A549 (cell line): ENCODE data around the gene NAGPA.

Experiments used
- CBX8 ChIP-seq: fragments of 200-600 bp; sonication (generic); IDR thresholded peaks from 2 replicates; pipeline ENCODE4 v1.6.1; 2016
- CHD4 ChIP-seq: fragments of 200-600 bp; sonication (generic); IDR thresholded peaks from 2 replicates; pipeline ENCODE4 v1.6.1; 2016; ENCODE audit warnings: antibody characterized with exemption, mild to moderate bottlenecking, borderline replicate concordance
- MYC ChIP-seq: IDR thresholded peaks from 2 replicates; pipeline ENCODE4 v1.6.1; 2012; ENCODE audit warnings: mild to moderate bottlenecking, inconsistent platforms, low read length, improper control_type of control experiment, borderline replicate concordance
- NFE2L2 ChIP-seq: fragments of 150-350 bp; conservative IDR thresholded peaks from 2 replicates; pipeline ENCODE4 v1.6.1; 2014; ENCODE audit warnings: low read length
- POLR2A ChIP-seq: IDR thresholded peaks from 2 replicates; pipeline ENCODE4 v1.6.1; 2012; ENCODE audit warnings: mild to moderate bottlenecking, low read length
- RAD21 ChIP-seq, 2 experiments: fragments of >200 bp in 1 of 2; sonication (Bioruptor Twin) in 1 of 2; formaldehyde crosslinking in 1 of 2; IDR thresholded peaks in 1 of 2; conservative IDR thresholded peaks in 1 of 2; 2 replicates in 1 of 2; 3 replicates in 1 of 2; pipeline ENCODE4 v1.6.1; 2012 to 2018; ENCODE audit warnings: inconsistent platforms in 1 of 2
- SMC3 ChIP-seq: fragments of >200 bp; sonication (Bioruptor Twin); formaldehyde crosslinking; IDR thresholded peaks from 3 replicates; pipeline ENCODE4 v1.6.1; 2018; ENCODE audit warnings: inconsistent platforms
- TF ChIP-seq, protein P1 (sequence below): fragments of >200 bp; sonication (Bioruptor Twin); formaldehyde crosslinking; IDR thresholded peaks from 3 replicates; pipeline ENCODE4 v1.5.1; 2016
- TF ChIP-seq, protein P2 (sequence below): fragments of 250-450 bp; sonication (Bioruptor Pico); IDR thresholded peaks from 2 replicates; pipeline ENCODE4 v1.5.0; 2021; ENCODE audit warnings: mild to moderate bottlenecking, moderate library complexity, borderline replicate concordance

DNA sequence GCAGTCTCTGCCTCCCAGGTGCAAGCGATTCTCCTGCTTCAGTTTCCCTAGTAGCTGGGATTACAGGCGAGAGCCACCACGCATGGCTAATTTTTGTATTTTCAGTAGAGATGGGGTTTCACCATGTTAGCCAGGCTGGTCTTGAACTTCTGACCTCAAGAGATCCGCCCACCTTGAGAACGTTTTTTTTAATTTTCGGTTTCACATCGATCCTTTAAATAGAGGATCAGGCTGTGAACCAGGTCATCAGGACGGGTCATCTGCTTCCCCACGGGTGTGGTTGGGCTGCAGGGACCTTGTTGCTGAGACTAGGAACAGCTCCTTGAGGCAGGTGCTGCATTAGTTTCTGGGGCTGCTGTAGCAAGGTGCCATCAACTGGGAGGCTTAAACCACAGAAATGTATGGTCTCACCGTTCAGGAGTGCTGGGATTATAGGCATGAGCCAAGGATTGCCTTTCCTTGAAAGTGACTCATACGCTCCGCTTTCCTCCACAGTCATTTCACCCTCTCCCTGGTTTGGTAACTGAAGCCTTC is 7.9 kb upstream of the NAGPA start:
- TF ChIP-seq POLR2A: no peak
- TF ChIP-seq, protein P1, sequence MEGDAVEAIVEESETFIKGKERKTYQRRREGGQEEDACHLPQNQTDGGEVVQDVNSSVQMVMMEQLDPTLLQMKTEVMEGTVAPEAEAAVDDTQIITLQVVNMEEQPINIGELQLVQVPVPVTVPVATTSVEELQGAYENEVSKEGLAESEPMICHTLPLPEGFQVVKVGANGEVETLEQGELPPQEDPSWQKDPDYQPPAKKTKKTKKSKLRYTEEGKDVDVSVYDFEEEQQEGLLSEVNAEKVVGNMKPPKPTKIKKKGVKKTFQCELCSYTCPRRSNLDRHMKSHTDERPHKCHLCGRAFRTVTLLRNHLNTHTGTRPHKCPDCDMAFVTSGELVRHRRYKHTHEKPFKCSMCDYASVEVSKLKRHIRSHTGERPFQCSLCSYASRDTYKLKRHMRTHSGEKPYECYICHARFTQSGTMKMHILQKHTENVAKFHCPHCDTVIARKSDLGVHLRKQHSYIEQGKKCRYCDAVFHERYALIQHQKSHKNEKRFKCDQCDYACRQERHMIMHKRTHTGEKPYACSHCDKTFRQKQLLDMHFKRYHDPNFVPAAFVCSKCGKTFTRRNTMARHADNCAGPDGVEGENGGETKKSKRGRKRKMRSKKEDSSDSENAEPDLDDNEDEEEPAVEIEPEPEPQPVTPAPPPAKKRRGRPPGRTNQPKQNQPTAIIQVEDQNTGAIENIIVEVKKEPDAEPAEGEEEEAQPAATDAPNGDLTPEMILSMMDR: no peak
- no peak for TF ChIP-seq MYC
- TF ChIP-seq CBX8: no peak
- TF ChIP-seq NFE2L2: no peak
- no peak for TF ChIP-seq CHD4
- no peak for TF ChIP-seq RAD21 (conservative IDR thresholded peaks at IDR 0.05 in 1 of 2, IDR thresholded peaks at IDR 0.05 in 1 of 2)
- no peak for TF ChIP-seq SMC3
- TF ChIP-seq, protein P2, sequence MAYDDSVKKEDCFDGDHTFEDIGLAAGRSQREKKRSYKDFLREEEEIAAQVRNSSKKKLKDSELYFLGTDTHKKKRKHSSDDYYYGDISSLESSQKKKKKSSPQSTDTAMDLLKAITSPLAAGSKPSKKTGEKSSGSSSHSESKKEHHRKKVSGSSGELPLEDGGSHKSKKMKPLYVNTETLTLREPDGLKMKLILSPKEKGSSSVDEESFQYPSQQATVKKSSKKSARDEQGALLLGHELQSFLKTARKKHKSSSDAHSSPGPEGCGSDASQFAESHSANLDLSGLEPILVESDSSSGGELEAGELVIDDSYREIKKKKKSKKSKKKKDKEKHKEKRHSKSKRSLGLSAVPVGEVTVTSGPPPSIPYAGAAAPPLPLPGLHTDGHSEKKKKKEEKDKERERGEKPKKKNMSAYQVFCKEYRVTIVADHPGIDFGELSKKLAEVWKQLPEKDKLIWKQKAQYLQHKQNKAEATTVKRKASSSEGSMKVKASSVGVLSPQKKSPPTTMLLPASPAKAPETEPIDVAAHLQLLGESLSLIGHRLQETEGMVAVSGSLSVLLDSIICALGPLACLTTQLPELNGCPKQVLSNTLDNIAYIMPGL (CRISPR knock-in tag): no peak
